Smooth muscle cell (in vitro differentiated cells): ENCODE data around the gene M1AP. TPM values are rescaled to one million over a fixed set of nuclear protein-coding genes. Genes with fewer than 3 reads are reported as not detected.

Source experiments
- DNase-seq: peaks from one replicate; lab custom pipeline; 2025; ENCODE audit not compliant: unreplicated experiment; lab: John Stamatoyannopoulos, UW
- H2AFZ ChIP-seq: fragments of 200-600 bp; sonication (generic); 2 replicates; pipeline ENCODE4 v1.6.0; 2016; ENCODE audit warnings: antibody characterized with exemption, low read depth, mild to moderate bottlenecking
- H3F3A ChIP-seq: fragments of 200-600 bp; sonication (generic); 2 replicates; pipeline ENCODE4 v1.6.0; 2017; ENCODE audit warnings: antibody characterized with exemption, low read depth
- H3K27ac ChIP-seq: fragments of 200-600 bp; sonication (generic); 2 replicates; pipeline ENCODE4 v1.5.1; 2016; ENCODE audit warnings: low read depth, mild to moderate bottlenecking
- H3K27me3 ChIP-seq: fragments of 200-600 bp; sonication (generic); 2 replicates; pipeline ENCODE4 v1.6.1; 2016; ENCODE audit warnings: low read depth, mild to moderate bottlenecking
- H3K36me3 ChIP-seq: fragments of 200-600 bp; sonication (generic); 2 replicates; pipeline ENCODE4 v1.5.1; 2016; ENCODE audit warnings: low read depth
- H3K4me1 ChIP-seq: fragments of 200-600 bp; sonication (generic); 2 replicates; pipeline ENCODE4 v1.5.1; 2016; ENCODE audit warnings: low read depth
- H3K4me2 ChIP-seq: fragments of 200-600 bp; sonication (generic); 2 replicates; pipeline ENCODE4 v1.6.0; 2016; ENCODE audit warnings: mild to moderate bottlenecking
- H3K4me3 ChIP-seq: fragments of 200-600 bp; sonication (generic); 2 replicates; pipeline ENCODE4 v1.5.1; 2016; ENCODE audit warnings: mild to moderate bottlenecking
- H3K79me2 ChIP-seq: fragments of 200-600 bp; sonication (generic); 2 replicates; pipeline ENCODE4 v1.6.0; 2016; ENCODE audit warnings: low read depth, mild to moderate bottlenecking
- H3K9ac ChIP-seq: fragments of 200-600 bp; sonication (generic); 2 replicates; pipeline ENCODE4 v1.6.0; 2016; ENCODE audit warnings: low read depth
- H3K9me3 ChIP-seq: fragments of 200-600 bp; sonication (generic); replicated peaks from 2 replicates; pipeline ENCODE4 v1.5.1; 2016; ENCODE audit warnings: low read depth
- H4K20me1 ChIP-seq: fragments of 200-600 bp; sonication (generic); 2 replicates; pipeline ENCODE4 v1.6.0; 2016; ENCODE audit warnings: low read depth
- CTCF ChIP-seq: fragments of 200-600 bp; sonication (generic); IDR thresholded peaks from 2 replicates; pipeline ENCODE4 v1.5.1; 2017; ENCODE audit warnings: borderline replicate concordance, mild to moderate bottlenecking, antibody characterized with exemption; ENCODE audit not compliant: insufficient read depth, poor library complexity, severe bottlenecking
- WGBS: methylation state at CpG from one replicate; pipeline ENCODE4 v1.1.7; 2016; ENCODE audit warnings: low lambda C conversion rate; 5-methylcytosine and 5-hydroxymethylcytosine counted together
- polyA plus RNA-seq: library from polyadenylated mRNA; unstranded; fragments of >200 nt; fragmentation: Nextera tagmentation; extraction: Ambion mirVana; gene quantifications from 2 replicates; pipeline ENCODE4 v1.2.1, GENCODE V29; 2016
- total RNA-seq: library from RNA; depleted of rRNA; stranded (reverse); fragments of >200 nt; gene quantifications from 2 replicates; pipeline ENCODE4 v1.2.3, GENCODE V29; 2014

M1AP gene
- total and polyA plus RNA-seq, 2 experiments from 2014 or later, result 1.0 to 1.2 TPM

- peak overlapping the region; percentile 86 for H3K4me3 ChIP-seq
- H3K4me1 ChIP-seq, result peaks cover 15% of the 10 kb centered on the region
- no peak for DNase-seq
Measured at GRCh38 chr2:74507926-74508520, 140.1 kb downstream of the M1AP start.

More at GRCh38 chr2:74507926-74508520, 140.1 kb downstream of the M1AP start:
- Histone ChIP-seq H2AFZ (peak overlapping the region; percentile 90), H4K20me1 (peaks cover 4% of the 10 kb centered on the region), H3K36me3 (no peaks in the 10 kb centered on the region), H3K4me2 (peak overlapping the region; percentile 94), H3K9ac (peak overlapping the region; percentile 96), H3K27ac (peak overlapping the region; percentile 96), H3F3A (peaks cover 10% of the 10 kb centered on the region), H3K79me2 (peaks cover 22% of the 10 kb centered on the region), H3K9me3 (no peaks in the 10 kb centered on the region), H3K27me3 (peaks cover 35% of the 10 kb centered on the region)
- no peak for TF ChIP-seq CTCF
- 2% methylated on average over 38 of the region's 38 CpGs for WGBS

Other genes starting within 250 kb of the M1AP start
- 0.54 and 1.3 TPM in 2 replicates for gene C2orf81, start 226.7 kb downstream of the M1AP start, total RNA-seq
- 2.4 and 3.5 TPM in 2 replicates for gene C2orf81, start 226.7 kb downstream of the M1AP start, polyA plus RNA-seq
- gene WDR54, start 226.6 kb downstream of the M1AP start, total RNA-seq, result 35.0 and 52.3 TPM in 2 replicates
- gene WDR54, start 226.6 kb downstream of the M1AP start, polyA plus RNA-seq, result 59.2 and 84.5 TPM in 2 replicates
- gene RTKN, start 206.4 kb downstream of the M1AP start, total RNA-seq, result 31.4 and 32.5 TPM in 2 replicates
- gene RTKN, start 206.4 kb downstream of the M1AP start, polyA plus RNA-seq, result 60.5 and 69.7 TPM in 2 replicates
- gene INO80B, start 193.2 kb downstream of the M1AP start, total RNA-seq, result 4.7 and 8.0 TPM in 2 replicates
- gene INO80B, start 193.2 kb downstream of the M1AP start, polyA plus RNA-seq, result 10.4 and 23.0 TPM in 2 replicates
- gene WBP1, start 189.9 kb downstream of the M1AP start, total RNA-seq, result 63.9 and 90.8 TPM in 2 replicates
- 117 and 123 TPM in 2 replicates for gene WBP1, start 189.9 kb downstream of the M1AP start, polyA plus RNA-seq
- gene MOGS, start 182.9 kb downstream of the M1AP start, total RNA-seq, result 46.2 and 49.0 TPM in 2 replicates
- gene MOGS, start 182.9 kb downstream of the M1AP start, polyA plus RNA-seq, result 38.3 and 45.5 TPM in 2 replicates
- gene MRPL53, start 175.7 kb downstream of the M1AP start, total RNA-seq, result 12.0 and 18.2 TPM in 2 replicates
- gene MRPL53, start 175.7 kb downstream of the M1AP start, polyA plus RNA-seq, result 76.8 and 85.4 TPM in 2 replicates
- 5.5 and 8.0 TPM in 2 replicates for gene CCDC142, start 165.3 kb downstream of the M1AP start, total RNA-seq
- gene CCDC142, start 165.3 kb downstream of the M1AP start, polyA plus RNA-seq, result 7.7 and 10.8 TPM in 2 replicates
- 18.7 and 23.3 TPM in 2 replicates for gene TTC31, start 165.2 kb downstream of the M1AP start, total RNA-seq
- gene TTC31, start 165.2 kb downstream of the M1AP start, polyA plus RNA-seq, result 17.3 and 19.9 TPM in 2 replicates
- gene LBX2, start 148.7 kb downstream of the M1AP start, total RNA-seq, result 1.7 and 2.4 TPM in 2 replicates
- gene LBX2, start 148.7 kb downstream of the M1AP start, polyA plus RNA-seq, result 1.5 and 1.6 TPM in 2 replicates
- gene PCGF1, start 140.6 kb downstream of the M1AP start, total RNA-seq, result 19.1 and 23.7 TPM in 2 replicates
- gene PCGF1, start 140.6 kb downstream of the M1AP start, polyA plus RNA-seq, result 29.3 and 34.3 TPM in 2 replicates
- not detected in 2 replicates for gene TLX2, start 133.9 kb downstream of the M1AP start, total RNA-seq
- 0.80 TPM in 1 of 2 replicates, not detected in the other for gene TLX2, start 133.9 kb downstream of the M1AP start, polyA plus RNA-seq
- 0.09 and 0.27 TPM in 2 replicates for gene DQX1, start 122.1 kb downstream of the M1AP start, total RNA-seq
- 0.57 TPM in 1 of 2 replicates, not detected in the other for gene DQX1, start 122.1 kb downstream of the M1AP start, polyA plus RNA-seq
- 83.4 and 104 TPM in 2 replicates for gene AUP1, start 118.6 kb downstream of the M1AP start, total RNA-seq
- 138 and 170 TPM in 2 replicates for gene AUP1, start 118.6 kb downstream of the M1AP start, polyA plus RNA-seq
- gene HTRA2, start 118.4 kb downstream of the M1AP start, total RNA-seq, result 19.1 and 19.2 TPM in 2 replicates
- 30.4 and 35.2 TPM in 2 replicates for gene HTRA2, start 118.4 kb downstream of the M1AP start, polyA plus RNA-seq
- 123 and 139 TPM in 2 replicates for gene LOXL3, start 94.4 kb downstream of the M1AP start, total RNA-seq
- gene LOXL3, start 94.4 kb downstream of the M1AP start, polyA plus RNA-seq, result 109 and 190 TPM in 2 replicates
- 11.7 and 17.8 TPM in 2 replicates for gene DOK1, start 93.6 kb downstream of the M1AP start, total RNA-seq
- 32.9 and 41.3 TPM in 2 replicates for gene DOK1, start 93.6 kb downstream of the M1AP start, polyA plus RNA-seq
- 8.5 and 10.1 TPM in 2 replicates for gene SEMA4F, start 5.9 kb upstream of the M1AP start, total RNA-seq
- 14.2 and 16.7 TPM in 2 replicates for gene SEMA4F, start 5.9 kb upstream of the M1AP start, polyA plus RNA-seq
- 31.5 and 38.0 TPM in 2 replicates for gene HK2, start 185.8 kb upstream of the M1AP start, total RNA-seq
- 20.3 and 23.2 TPM in 2 replicates for gene HK2, start 185.8 kb upstream of the M1AP start, polyA plus RNA-seq